HepG2 (cell line): ENCODE measurements around the gene APBB3. TPM values are rescaled to one million over a fixed set of nuclear protein-coding genes. Genes with fewer than 3 reads are reported as not detected.
A peak's percentile ranks its signal among the peaks of the same experiment; 100 is the strongest.

Experiments
- ATAC-seq: fragments of 200-7000 bp; cut with Tn5 transposase; 3 replicates; pipeline ENCODE4 v1.9.1; 2020; ENCODE audit warnings: mild to moderate bottlenecking, moderate library complexity
- BruUV-seq: library from RNA; stranded (reverse); fragments of 400-500 nt; replicated peaks from 2 replicates; lab custom pipeline; 2021; lab: Mats Ljungman, UMichigan
- CTCF ChIA-PET: fragments of 300-600 bp; formaldehyde crosslinking; extraction: SDS; loops from one replicate; lab custom pipeline; 2021; ENCODE audit warnings: low total read pairs, inconsistent platforms, low intra/inter-chr PET ratio; lab: Yijun Ruan, JAX
- POLR2A ChIA-PET: fragments of 350-600 bp; sonication (Branson Sonifier 250); formaldehyde crosslinking; loops from one replicate; lab custom pipeline; 2020; ENCODE audit warnings: antibody characterized with exemption, inconsistent platforms; lab: Yijun Ruan, JAX
- DNase-seq: peaks from one replicate; pipeline ENCODE4 v3.0.0-alpha.2; 2015; ENCODE audit warnings: low spot score
- FAIRE-seq: peaks from 3 replicates; lab custom pipeline; 2011; peaks lifted over from hg19 to GRCh38; lab: Jason Lieb, UNC
- H2AFZ ChIP-seq: one replicate; pipeline ENCODE4 v1.6.1; 2011; ENCODE audit warnings: low read length, inconsistent platforms
- H3K27ac ChIP-seq: fragments of 300-600 bp; 3 replicates; pipeline ENCODE4 v1.8.0; 2011; ENCODE audit warnings: mixed run types, mild to moderate bottlenecking, mixed read lengths, low read length, inconsistent platforms; ENCODE audit not compliant: insufficient read depth; ENCODE audit errors: extremely low read length
- H3K27me3 ChIP-seq, 2 experiments: fragments of 200-600 bp in 1 of 2; 2 replicates in 1 of 2; 3 replicates in 1 of 2; pipeline versions ENCODE4 v1.6.0 to v1.8.0; 2011; ENCODE audit warnings: low read length in 2 of 2, mild to moderate bottlenecking in 2 of 2, moderate library complexity in 2 of 2, inconsistent platforms in 1 of 2; ENCODE audit not compliant: insufficient read depth in 2 of 2, control insufficient read depth in 1 of 2
- H3K36me3 ChIP-seq, 2 experiments: fragments of 200-600 bp in 1 of 2; replicated peaks in 1 of 2; 2 replicates in 1 of 2; 3 replicates in 1 of 2; pipeline versions ENCODE4 v1.5.1 to v1.8.0; 2011; ENCODE audit warnings: low read length in 2 of 2, inconsistent platforms in 1 of 2; ENCODE audit not compliant: insufficient read depth in 2 of 2, control insufficient read depth in 1 of 2
- H3K4me1 ChIP-seq: 2 replicates; pipeline ENCODE4 v1.5.1; 2012; ENCODE audit warnings: low read length, inconsistent platforms; ENCODE audit not compliant: insufficient read depth
- H3K4me2 ChIP-seq: 2 replicates; pipeline ENCODE4 v1.6.0; 2011; ENCODE audit warnings: low read depth, low read length, inconsistent platforms
- H3K4me3 ChIP-seq, 3 experiments: fragments of 200-600 bp in 1 of 3; sonication (generic), shearing (Covaris generic) in 1 of 3; replicated peaks in 1 of 3; 2 replicates each; pipeline ENCODE4 v1.5.1; 2011 to 2016; ENCODE audit warnings: low read length in 3 of 3, inconsistent platforms in 2 of 3, low read depth in 2 of 3, mild to moderate bottlenecking in 2 of 3, control low read depth in 1 of 3, mixed read lengths in 1 of 3; ENCODE audit not compliant: insufficient read depth in 1 of 3
- H3K79me2 ChIP-seq: one replicate; pipeline ENCODE4 v1.6.1; 2011; ENCODE audit warnings: low read length, inconsistent platforms; ENCODE audit not compliant: insufficient read depth
- H3K9ac ChIP-seq: 2 replicates; pipeline ENCODE4 v1.6.0; 2011; ENCODE audit warnings: mild to moderate bottlenecking, low read depth, low read length, inconsistent platforms; ENCODE audit not compliant: insufficient read depth
- H3K9me3 ChIP-seq: 2 replicates; pipeline ENCODE4 v1.5.1; 2012; ENCODE audit warnings: mild to moderate bottlenecking, low read length
- H4K20me1 ChIP-seq: 2 replicates; pipeline ENCODE4 v1.6.0; 2011; ENCODE audit warnings: inconsistent platforms, mild to moderate bottlenecking, low read length, moderate library complexity; ENCODE audit not compliant: insufficient read depth
- ELF1 ChIP-seq: sonication (generic); formaldehyde crosslinking; IDR thresholded peaks from 2 replicates; pipeline ENCODE4 v1.4.0; 2020; ENCODE audit warnings: missing genetic modification reagents
- FUBP1 ChIP-seq: sonication (generic); formaldehyde crosslinking; IDR thresholded peaks from 2 replicates; pipeline ENCODE4 v1.5.1; 2020; ENCODE audit warnings: missing genetic modification reagents, mild to moderate bottlenecking, borderline replicate concordance
- GZF1 ChIP-seq: sonication (generic); formaldehyde crosslinking; IDR thresholded peaks from 2 replicates; pipeline ENCODE4 v1.5.1; 2020; ENCODE audit warnings: mild to moderate bottlenecking, missing genetic modification reagents
- KLF11 ChIP-seq: IDR thresholded peaks from 2 replicates; pipeline ENCODE4 v1.6.1; 2016; ENCODE audit warnings: missing compliant biosample characterization
- KLF12 ChIP-seq: sonication (generic); formaldehyde crosslinking; IDR thresholded peaks from 2 replicates; pipeline ENCODE4 v1.4.0; 2020; ENCODE audit warnings: missing genetic modification reagents, borderline replicate concordance
- SOX13 ChIP-seq, 3 experiments: fragments of 450-650 bp in 1 of 3; sonication (generic) in 1 of 3; formaldehyde crosslinking in 1 of 3; IDR thresholded peaks in 2 of 3; conservative IDR thresholded peaks in 1 of 3; 2 replicates each; pipeline versions ENCODE4 v1.5.0 to v1.6.1; 2016 to 2020; ENCODE audit warnings: antibody characterized with exemption in 1 of 3, mild to moderate bottlenecking in 1 of 3, missing compliant biosample characterization in 1 of 3, missing genetic modification reagents in 1 of 3, moderate library complexity in 1 of 3
- TOPORS ChIP-seq: sonication (generic); formaldehyde crosslinking; IDR thresholded peaks from 2 replicates; pipeline ENCODE4 v1.8.0; 2023; ENCODE audit warnings: mild to moderate bottlenecking, missing genetic modification reagents
- ZBTB33 ChIP-seq: sonication (generic); formaldehyde crosslinking; IDR thresholded peaks from 2 replicates; pipeline ENCODE4 v1.4.0; 2020; ENCODE audit warnings: missing genetic modification reagents
- ZBTB46 ChIP-seq: sonication (generic); formaldehyde crosslinking; IDR thresholded peaks from 2 replicates; pipeline ENCODE4 v1.4.0; 2020; ENCODE audit warnings: mild to moderate bottlenecking, missing genetic modification reagents, borderline replicate concordance
- ZNF10 ChIP-seq: sonication (generic); formaldehyde crosslinking; IDR thresholded peaks from 2 replicates; pipeline ENCODE4 v1.4.0; 2020; ENCODE audit warnings: mild to moderate bottlenecking, low read depth, missing genetic modification reagents, borderline replicate concordance
- ZNF331 ChIP-seq: sonication (generic); formaldehyde crosslinking; IDR thresholded peaks from 2 replicates; pipeline ENCODE4 v1.4.0; 2020; ENCODE audit warnings: missing genetic modification reagents
- WGBS: methylation state at CpG from one replicate; pipeline ENCODE4 v1.1.6; 2017; ENCODE audit warnings: low lambda C conversion rate; 5-methylcytosine and 5-hydroxymethylcytosine counted together
- in situ Hi-C: cut with HindIII; loops from 2 replicates; pipeline ENCODE4 v1.10.0; 2017; ENCODE audit warnings: low pct_unique_long_range_greater_than_20kb; ENCODE audit not compliant: extremely low pct_ligation_motif_present
- intact Hi-C: fragments of 100-400 bp; cut with micrococcal nuclease; formaldehyde crosslinking; loops from one replicate; pipeline ENCODE4 v1.10.0; 2022; ENCODE audit not compliant: unreplicated experiment
- polyA plus RNA-seq, 8 experiments: library from polyadenylated mRNA; depleted of rRNA in 3 of 8; stranded (reverse) in 7 of 8; unstranded in 1 of 8; fragments of >200 nt; fragmentation: Illumina TruSeq in 4 of 8; extraction: Trizol in 4 of 8; gene quantifications; 2 replicates each; pipeline versions ENCODE4 v1.2.1 to v1.2.3, GENCODE V29; 2011 to 2016; ENCODE audit warnings: low read depth in 4 of 8, missing spikeins in 1 of 8, mixed read lengths in 1 of 8; ENCODE audit not compliant: insufficient read depth in 1 of 8
- total RNA-seq, 5 experiments: library from RNA; depleted of rRNA; stranded (reverse); fragments of >200 nt; fragmentation: Illumina TruSeq; extraction: Trizol; gene quantifications; 2 replicates each; pipeline ENCODE4 v1.2.3, GENCODE V29; 2016; ENCODE audit warnings: low read depth in 1 of 5

The APBB3 gene
- total and polyA plus RNA-seq, 2 of the 13 experiments (the other 11 are each of a cell fraction or from before 2014, with no cell fraction given) = 0.38 to 0.78 TPM

GRCh38 chr5:140595538-140596300 is 31.3 kb upstream of the APBB3 start:
- Histone ChIP-seq H3K4me3 (no peak overlapping the region), H4K20me1 (no peaks in the 10 kb centered on the region), H3K27ac (no peak overlapping the region), H3K9ac (no peak overlapping the region), H3K79me2 (no peaks in the 10 kb centered on the region), H3K4me1 (peaks cover 13% of the 10 kb centered on the region), H2AFZ (no peak overlapping the region), H3K36me3 (no peaks in the 10 kb centered on the region), H3K9me3 (no peaks in the 10 kb centered on the region), H3K4me2 (no peak overlapping the region; the same call in 1 of the 2 replicates), H3K27me3 (no peaks in the 10 kb centered on the region)
- FAIRE-seq (no peak), ATAC-seq (no peak; the same call in 2 of the 3 replicates), DNase-seq (peak; percentile 36)
- intact Hi-C loops = no loop called here
- no TSS peak for BruUV-seq
- in situ Hi-C loops = no loop called here
- 39% methylated on average over 5 of the region's 5 CpGs for WGBS
- POLR2A ChIA-PET = no interaction called here
- CTCF ChIA-PET = no interaction called here
- no peak for TF ChIP-seq SOX13 (IDR thresholded peaks at IDR 0.05)
- TF ChIP-seq SOX13 (CRISPR knock-in tag; conservative IDR thresholded peaks at IDR 0.05 in 1 of 2, IDR thresholded peaks at IDR 0.05 in 1 of 2) = peak in 1 of 2 experiments; percentile 16; a peak in 1 of 4 replicates
- no peak for TF ChIP-seq ZNF331 (CRISPR knock-in tag)

GRCh38 chr5:140594169-140594568 is 29.8 kb upstream of the APBB3 start:
- FAIRE-seq = no peak
- TF ChIP-seq ZNF10 (CRISPR knock-in tag) (no peak), FUBP1 (CRISPR knock-in tag) (no peak), GZF1 (CRISPR knock-in tag) (no peak), TOPORS (CRISPR knock-in tag) (no peak), KLF11 (CRISPR knock-in tag) (no peak), ELF1 (CRISPR knock-in tag) (no peak), ZBTB33 (CRISPR knock-in tag) (no peak), KLF12 (no peak), ZBTB46 (CRISPR knock-in tag) (no peak)

More at GRCh38 chr5:140594169-140594568, 29.8 kb upstream of the APBB3 start:
- Histone ChIP-seq H3K27me3 (no peaks in the 10 kb centered on the region; a peak in 1 of 5 replicates), H3K27ac (no peak overlapping the region), H3K4me3 (no peak overlapping the region), H4K20me1 (no peaks in the 10 kb centered on the region), H2AFZ (no peak overlapping the region), H3K79me2 (no peaks in the 10 kb centered on the region), H3K4me2 (no peak overlapping the region), H3K4me1 (peaks cover 13% of the 10 kb centered on the region), H3K9ac (no peak overlapping the region), H3K36me3 (no peaks in the 10 kb centered on the region), H3K9me3 (no peaks in the 10 kb centered on the region)
- no CpG with 5 or more reads among the region's 6 CpGs for WGBS
- intact Hi-C loops = no loop called here
- peak; percentile 33; the same call in 2 of the 3 replicates for ATAC-seq
- BruUV-seq = no TSS peak
- ChIA-PET CTCF (no interaction called here), POLR2A (no interaction called here)
- in situ Hi-C loops = no loop called here
- DNase-seq = no peak
